ENCODE results near the gene MATCAP1.
A peak's percentile ranks its signal among the peaks of the same experiment; 100 is the strongest.

MATCAP1 gene

GRCh38 chr16:67157892-67158635, 25.7 kb downstream of the MATCAP1 start:
- no peaks in the 10 kb centered on the region; the same call in 1 of the 2 replicates for H3K27me3 ChIP-seq (replicated peaks; ENCODE audit: control insufficient read depth, insufficient read depth, low read length)
- peaks cover 2% of the 10 kb centered on the region for H3K36me3 ChIP-seq (ENCODE audit: control insufficient read depth, insufficient read depth, low read length)
- peak overlapping the region; percentile 98 for H3K4me3 ChIP-seq (replicated peaks; ENCODE audit: low read depth, low read length)
- no peak for TF ChIP-seq CTCF (IDR thresholded peaks at IDR 0.05; ENCODE audit: insufficient read depth, low read length, poor library complexity, severe bottlenecking)
- no peak for DNase-seq (ENCODE audit: extremely low read depth, insufficient read length)

GRCh38 chr16:67157106-67157748, 26.5 kb downstream of the MATCAP1 start:
- H3K36me3 ChIP-seq (ENCODE audit: control insufficient read depth, insufficient read depth, low read length), result peaks cover 2% of the 10 kb centered on the region
- TF ChIP-seq CTCF (IDR thresholded peaks at IDR 0.05; ENCODE audit: insufficient read depth, low read length, poor library complexity, severe bottlenecking), result no peak
- no peaks in the 10 kb centered on the region for H3K27me3 ChIP-seq (replicated peaks; ENCODE audit: control insufficient read depth, insufficient read depth, low read length)
- H3K4me3 ChIP-seq (replicated peaks; ENCODE audit: low read depth, low read length), result no peak overlapping the region
- no peak for DNase-seq (ENCODE audit: extremely low read depth, insufficient read length)

- no peak for DNase-seq (ENCODE audit: extremely low read depth, insufficient read length)
- no peak overlapping the region for H3K4me3 ChIP-seq (replicated peaks; ENCODE audit: low read depth, low read length)
- H3K27me3 ChIP-seq (replicated peaks; ENCODE audit: control insufficient read depth, insufficient read depth, low read length), result no peaks in the 10 kb centered on the region
- H3K36me3 ChIP-seq (ENCODE audit: control insufficient read depth, insufficient read depth, low read length), result peaks cover 2% of the 10 kb centered on the region
- no peak for TF ChIP-seq CTCF (IDR thresholded peaks at IDR 0.05; ENCODE audit: insufficient read depth, low read length, poor library complexity, severe bottlenecking)
Measured at GRCh38 chr16:67156143-67156844, 27.5 kb downstream of the MATCAP1 start.

- Histone ChIP-seq H3K36me3 (ENCODE audit: control insufficient read depth, insufficient read depth, low read length) (peaks cover 2% of the 10 kb centered on the region), H3K27me3 (replicated peaks; ENCODE audit: control insufficient read depth, insufficient read depth, low read length) (no peaks in the 10 kb centered on the region), H3K4me3 (replicated peaks; ENCODE audit: low read depth, low read length) (peak overlapping the region; percentile 31)
- DNase-seq (ENCODE audit: extremely low read depth, insufficient read length), result peak; percentile 87
- peak; percentile 56 for TF ChIP-seq CTCF (IDR thresholded peaks at IDR 0.05; ENCODE audit: insufficient read depth, low read length, poor library complexity, severe bottlenecking)
Measured at GRCh38 chr16:67155295-67156142, 28.2 kb downstream of the MATCAP1 start.

- peak overlapping the region; percentile 31 for H3K4me3 ChIP-seq (replicated peaks; ENCODE audit: low read depth, low read length)
- no peak for DNase-seq (ENCODE audit: extremely low read depth, insufficient read length)
- H3K36me3 ChIP-seq (ENCODE audit: control insufficient read depth, insufficient read depth, low read length), result peaks cover 2% of the 10 kb centered on the region
- TF ChIP-seq CTCF (IDR thresholded peaks at IDR 0.05; ENCODE audit: insufficient read depth, low read length, poor library complexity, severe bottlenecking), result no peak
- H3K27me3 ChIP-seq (replicated peaks; ENCODE audit: control insufficient read depth, insufficient read depth, low read length), result no peaks in the 10 kb centered on the region
Measured at GRCh38 chr16:67154578-67155294, 29.0 kb downstream of the MATCAP1 start.

Data from GM06990 (cell line).